Body of pancreas (tissue), 4 donors: Measurements from ENCODE around the gene COMT. TPM values are rescaled to one million over a fixed set of nuclear protein-coding genes. Genes with fewer than 3 reads are reported as not detected.

Experiments
- ATAC-seq: fragments of 150-250 bp; one replicate; pipeline ENCODE4 v1.9.1; 2016
- DNase-seq, 4 donors: peaks; one replicate each; pipeline ENCODE4 v3.0.0-alpha.2; 2019
- H3K27ac ChIP-seq, 4 donors: fragments of 200-600 bp; sonication (generic); 1 replicate in 3 of 4; 2 replicates in 1 of 4; pipeline versions ENCODE4 v1.5.1 to v1.6.1; 2016 to 2019; ENCODE audit warnings: mild to moderate bottlenecking in 1 of 4, mixed read lengths in 1 of 4, moderate library complexity in 1 of 4
- H3K27me3 ChIP-seq, 2 donors: fragments of 200-600 bp; sonication (generic); one replicate each; pipeline ENCODE4 v1.6.0; 2016; ENCODE audit warnings: mild to moderate bottlenecking in 1 of 2
- H3K36me3 ChIP-seq, 2 donors: fragments of 200-600 bp; sonication (generic); replicated peaks in 1 of 2; 2 replicates each; pipeline ENCODE4 v1.5.1; 2016; ENCODE audit warnings: low read depth in 2 of 2; ENCODE audit not compliant: insufficient read depth in 1 of 2
- H3K4me1 ChIP-seq: fragments of 200-600 bp; sonication (generic); one replicate; pipeline ENCODE4 v1.6.0; 2016
- H3K4me3 ChIP-seq, 2 donors: fragments of 200-600 bp; sonication (generic); 1 replicate in 1 of 2; 2 replicates in 1 of 2; pipeline ENCODE4 v1.5.1; 2016 to 2019
- H3K9me3 ChIP-seq, 3 donors: fragments of 200-600 bp; sonication (generic); 1 replicate in 2 of 3; 2 replicates in 1 of 3; pipeline ENCODE4 v1.5.1; 2016
- POLR2A ChIP-seq, 3 donors: fragments of 450-650 bp; IDR thresholded peaks; one replicate each; pipeline ENCODE4 v1.6.1; 2016; ENCODE audit warnings: antibody characterized with exemption in 3 of 3, mild to moderate bottlenecking in 2 of 3
- WGBS, 2 donors: methylation state at CpG; one replicate each; pipeline ENCODE4 v1.1.5; 2017; 5-methylcytosine and 5-hydroxymethylcytosine counted together
- intact Hi-C: fragments of 100-400 bp; cut with DNase I; formaldehyde crosslinking; loops from one replicate; pipeline ENCODE4 v1.15.1; 2023
- total RNA-seq, 2 donors: library from RNA; depleted of rRNA; stranded (reverse); fragments of >200 nt; gene quantifications; one replicate each; pipeline ENCODE4 v1.1.0, GENCODE V29; 2016
- TF ChIP-seq, protein P1 (sequence below), 7 experiments: fragments of 450-650 bp in 4 of 7; fragments of 200-600 bp in 3 of 7; sonication (generic) in 3 of 7; IDR thresholded peaks; one replicate each; pipeline ENCODE4 v1.5.1; 2016 to 2019; ENCODE audit warnings: antibody characterized with exemption in 7 of 7

COMT gene
- total RNA-seq, 2 donors from 2014 or later = 85.6 to 98.2 TPM

- H3K27ac ChIP-seq = no peak overlapping the region
- 90 to 92% methylated on average over 9 to 10 of the region's 12 CpGs for WGBS, 2 donors
- no peaks in the 10 kb centered on the region for H3K27me3 ChIP-seq
- H3K4me1 ChIP-seq = no peaks in the 10 kb centered on the region
- no peak for ATAC-seq
- no peak overlapping the region for H3K4me3 ChIP-seq
- peaks cover 7 to 15% of the 10 kb centered on the region in 2 donors for H3K36me3 ChIP-seq
- no peak for TF ChIP-seq POLR2A (IDR thresholded peaks at IDR 0.05)
- TF ChIP-seq, protein P1, sequence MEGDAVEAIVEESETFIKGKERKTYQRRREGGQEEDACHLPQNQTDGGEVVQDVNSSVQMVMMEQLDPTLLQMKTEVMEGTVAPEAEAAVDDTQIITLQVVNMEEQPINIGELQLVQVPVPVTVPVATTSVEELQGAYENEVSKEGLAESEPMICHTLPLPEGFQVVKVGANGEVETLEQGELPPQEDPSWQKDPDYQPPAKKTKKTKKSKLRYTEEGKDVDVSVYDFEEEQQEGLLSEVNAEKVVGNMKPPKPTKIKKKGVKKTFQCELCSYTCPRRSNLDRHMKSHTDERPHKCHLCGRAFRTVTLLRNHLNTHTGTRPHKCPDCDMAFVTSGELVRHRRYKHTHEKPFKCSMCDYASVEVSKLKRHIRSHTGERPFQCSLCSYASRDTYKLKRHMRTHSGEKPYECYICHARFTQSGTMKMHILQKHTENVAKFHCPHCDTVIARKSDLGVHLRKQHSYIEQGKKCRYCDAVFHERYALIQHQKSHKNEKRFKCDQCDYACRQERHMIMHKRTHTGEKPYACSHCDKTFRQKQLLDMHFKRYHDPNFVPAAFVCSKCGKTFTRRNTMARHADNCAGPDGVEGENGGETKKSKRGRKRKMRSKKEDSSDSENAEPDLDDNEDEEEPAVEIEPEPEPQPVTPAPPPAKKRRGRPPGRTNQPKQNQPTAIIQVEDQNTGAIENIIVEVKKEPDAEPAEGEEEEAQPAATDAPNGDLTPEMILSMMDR (IDR thresholded peaks at IDR 0.05) = no peak
- no peaks in the 10 kb centered on the region for H3K9me3 ChIP-seq
- DNase-seq = no peak
- intact Hi-C loops = loop anchor here (2.0 kb wide), 1 partner anchor 181 kb away; no protein-coding TSS in a partner anchor
These were observed 29.9 kb upstream of the COMT start for GRCh38 chr22:19911540-19912270.

- Histone ChIP-seq H3K9me3 (no peaks in the 10 kb centered on the region), H3K27me3 (no peaks in the 10 kb centered on the region), H3K4me1 (no peaks in the 10 kb centered on the region), H3K4me3 (no peak overlapping the region), H3K27ac (no peak overlapping the region), H3K36me3 (peaks cover 7 to 15% of the 10 kb centered on the region in 2 donors)
- TF ChIP-seq, protein P1 (IDR thresholded peaks at IDR 0.05) = no peak
- no peak for TF ChIP-seq POLR2A (IDR thresholded peaks at IDR 0.05)
- DNase-seq (no peak), ATAC-seq (no peak)
- WGBS, 2 donors = 79 to 84% methylated on average over 15 to 20 of the region's 20 CpGs
- intact Hi-C loops = no loop called here
These were observed 29.1 kb upstream of the COMT start for GRCh38 chr22:19912271-19912999.

- ATAC-seq = no peak
- H3K27me3 ChIP-seq = no peaks in the 10 kb centered on the region
- peaks cover 7 to 22% of the 10 kb centered on the region in 2 donors for H3K36me3 ChIP-seq
- no peaks in the 10 kb centered on the region for H3K9me3 ChIP-seq
- TF ChIP-seq POLR2A (IDR thresholded peaks at IDR 0.05) = no peak
- no peak overlapping the region for H3K4me3 ChIP-seq
- WGBS, 2 donors = 91 to 93% methylated on average over 6 of the region's 6 CpGs
- no peak for DNase-seq
- H3K27ac ChIP-seq = no peak overlapping the region
- no peaks in the 10 kb centered on the region for H3K4me1 ChIP-seq
- intact Hi-C loops = no loop called here
These were observed 28.1 kb upstream of the COMT start for GRCh38 chr22:19913337-19913936.

GRCh38 chr22:19914201-19914943 lies 27.2 kb upstream of the COMT start:
- 92 to 93% methylated on average over 9 of the region's 9 CpGs for WGBS, 2 donors
- peaks cover 7 to 24% of the 10 kb centered on the region in 2 donors for H3K36me3 ChIP-seq
- ATAC-seq = no peak
- TF ChIP-seq, protein P1 (IDR thresholded peaks at IDR 0.05) = no peak
- TF ChIP-seq POLR2A (IDR thresholded peaks at IDR 0.05) = no peak
- no peaks in the 10 kb centered on the region for H3K9me3 ChIP-seq
- H3K4me1 ChIP-seq = no peaks in the 10 kb centered on the region
- H3K27me3 ChIP-seq = no peaks in the 10 kb centered on the region
- no peak overlapping the region for H3K27ac ChIP-seq
- DNase-seq = no peak
- no peak overlapping the region for H3K4me3 ChIP-seq
- intact Hi-C loops = no loop called here
